ENCODE measurements around the gene MICU2.

- no peak for TF ChIP-seq POLR2A (IDR thresholded peaks at IDR 0.05)
- no peak for TF ChIP-seq CTCF (IDR thresholded peaks at IDR 0.05)
- no peak for TF ChIP-seq POLR2AphosphoS5 (IDR thresholded peaks at IDR 0.05)
Observed at GRCh38 chr13:21594715-21595545, 9.0 kb downstream of the MICU2 start.
